Astrocyte (in vitro differentiated cells and primary cell): ENCODE measurements around the gene CREB3L2. TPM values are rescaled to one million over a fixed set of nuclear protein-coding genes. Genes with fewer than 3 reads are reported as not detected.

Source experiments
- DNase-seq: peaks from one replicate; pipeline ENCODE4 v3.0.0-alpha.2; 2010; ENCODE audit warnings: low read depth
- FAIRE-seq: peaks from 2 replicates; lab custom pipeline; 2011; peaks lifted over from hg19 to GRCh38; lab: Jason Lieb, UNC
- H2AFZ ChIP-seq: 2 replicates; pipeline ENCODE4 v1.6.0; 2012; ENCODE audit warnings: low read depth, low read length, inconsistent platforms
- H3K27ac ChIP-seq: 2 replicates; pipeline ENCODE4 v1.5.1; 2011; ENCODE audit warnings: low read depth, low read length, inconsistent platforms
- H3K27me3 ChIP-seq: 2 replicates; pipeline ENCODE4 v1.6.0; 2011; ENCODE audit warnings: low read length, inconsistent platforms; ENCODE audit not compliant: insufficient read depth
- H3K36me3 ChIP-seq: 2 replicates; pipeline ENCODE4 v1.5.1; 2011; ENCODE audit warnings: low read length, inconsistent platforms; ENCODE audit not compliant: insufficient read depth
- H3K4me1 ChIP-seq: 2 replicates; pipeline ENCODE4 v1.5.1; 2011; ENCODE audit warnings: low read length, inconsistent platforms; ENCODE audit not compliant: insufficient read depth
- H3K4me2 ChIP-seq: 2 replicates; pipeline ENCODE4 v1.6.0; 2012; ENCODE audit warnings: low read length, inconsistent platforms
- H3K4me3 ChIP-seq: 2 replicates; pipeline ENCODE4 v1.5.1; 2011; ENCODE audit warnings: low read depth, mild to moderate bottlenecking, low read length, inconsistent platforms; ENCODE audit not compliant: insufficient read depth
- H3K79me2 ChIP-seq: 2 replicates; pipeline ENCODE4 v1.6.0; 2012; ENCODE audit warnings: mild to moderate bottlenecking, low read length, inconsistent platforms; ENCODE audit not compliant: insufficient read depth
- H3K9ac ChIP-seq: 2 replicates; pipeline ENCODE4 v1.6.0; 2012; ENCODE audit warnings: mild to moderate bottlenecking, low read length, inconsistent platforms
- H3K9me3 ChIP-seq: 2 replicates; pipeline ENCODE4 v1.5.1; 2012; ENCODE audit warnings: low read depth, mild to moderate bottlenecking, low read length, inconsistent platforms; ENCODE audit not compliant: insufficient read depth
- H4K20me1 ChIP-seq: 2 replicates; pipeline ENCODE4 v1.6.0; 2012; ENCODE audit warnings: low read length, inconsistent platforms; ENCODE audit not compliant: insufficient read depth
- H3K27ac Mint-ChIP-seq: one replicate; pipeline ENCODE4 v1.8.0; 2021; ENCODE audit warnings: mild to moderate bottlenecking, mixed read lengths; ENCODE audit not compliant: unreplicated experiment
- H3K27me3 Mint-ChIP-seq: one replicate; pipeline ENCODE4 v1.8.0; 2021; ENCODE audit warnings: low read depth, mixed read lengths; ENCODE audit not compliant: unreplicated experiment
- H3K36me3 Mint-ChIP-seq: one replicate; pipeline ENCODE4 v1.8.0; 2021; ENCODE audit warnings: low read depth, mixed read lengths; ENCODE audit not compliant: unreplicated experiment
- H3K4me1 Mint-ChIP-seq: one replicate; pipeline ENCODE4 v1.8.0; 2021; ENCODE audit warnings: low read depth, mixed read lengths; ENCODE audit not compliant: unreplicated experiment
- H3K4me3 Mint-ChIP-seq: one replicate; pipeline ENCODE4 v1.8.0; 2021; ENCODE audit warnings: mild to moderate bottlenecking, moderate library complexity, mixed read lengths; ENCODE audit not compliant: unreplicated experiment
- H3K9me3 Mint-ChIP-seq: one replicate; pipeline ENCODE4 v1.8.0; 2021; ENCODE audit warnings: mild to moderate bottlenecking, mixed read lengths; ENCODE audit not compliant: unreplicated experiment
- EZH2 ChIP-seq: IDR thresholded peaks from 2 replicates; pipeline ENCODE4 v1.6.1; 2012; ENCODE audit warnings: mild to moderate bottlenecking, low read length, inconsistent platforms; ENCODE audit not compliant: insufficient read depth
- total RNA-seq: library from RNA; stranded (reverse); gene quantifications from 2 replicates; pipeline ENCODE4 v1.2.1, GENCODE V29; 2021
- TF ChIP-seq, protein P1 (sequence below): IDR thresholded peaks from 2 replicates; pipeline ENCODE4 v1.5.1; 2011; ENCODE audit warnings: low read depth, mild to moderate bottlenecking, inconsistent platforms, low read length, moderate library complexity; ENCODE audit not compliant: insufficient read depth

Gene CREB3L2
- total RNA-seq, 1 donor from 2014 or later = 116 TPM

DNA sequence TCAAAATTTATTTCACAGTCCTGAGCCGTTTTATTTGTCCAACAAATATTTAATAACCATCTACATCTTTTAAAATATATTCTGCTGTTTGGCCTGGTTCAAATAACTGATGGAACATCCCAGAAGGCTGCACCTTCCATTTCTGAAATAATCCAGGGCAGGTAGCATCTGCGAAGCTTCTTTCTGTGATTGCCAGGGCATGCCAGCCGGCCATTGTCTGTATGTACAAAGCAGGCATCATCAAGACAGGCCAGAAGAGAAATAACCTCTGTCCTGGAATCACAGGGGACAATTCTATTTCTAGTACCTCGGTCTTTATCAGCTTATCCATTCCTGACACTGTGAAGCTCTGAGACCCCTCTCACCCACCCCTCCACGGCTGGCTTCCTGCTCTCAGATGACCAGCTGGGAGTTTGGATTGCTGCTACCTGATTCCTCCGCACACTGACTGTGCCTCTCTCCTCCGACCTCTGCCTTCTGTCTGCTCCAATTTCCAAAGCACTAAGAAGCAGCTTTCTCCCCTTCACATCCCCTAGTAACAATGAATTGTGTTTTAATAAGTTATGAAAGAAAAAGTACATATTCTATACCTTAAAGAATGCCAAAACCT lies 163.1 kb downstream of the CREB3L2 start:
- peaks cover 6% of the 10 kb centered on the region for H3K4me1 ChIP-seq
- H3K9ac ChIP-seq = no peak overlapping the region
- peaks cover 9% of the 10 kb centered on the region for H3K36me3 Mint-ChIP-seq
- no peak for DNase-seq
- peaks cover 2% of the 10 kb centered on the region for H3K27me3 Mint-ChIP-seq
- H3K4me3 Mint-ChIP-seq = no peak overlapping the region
- TF ChIP-seq, protein P1, sequence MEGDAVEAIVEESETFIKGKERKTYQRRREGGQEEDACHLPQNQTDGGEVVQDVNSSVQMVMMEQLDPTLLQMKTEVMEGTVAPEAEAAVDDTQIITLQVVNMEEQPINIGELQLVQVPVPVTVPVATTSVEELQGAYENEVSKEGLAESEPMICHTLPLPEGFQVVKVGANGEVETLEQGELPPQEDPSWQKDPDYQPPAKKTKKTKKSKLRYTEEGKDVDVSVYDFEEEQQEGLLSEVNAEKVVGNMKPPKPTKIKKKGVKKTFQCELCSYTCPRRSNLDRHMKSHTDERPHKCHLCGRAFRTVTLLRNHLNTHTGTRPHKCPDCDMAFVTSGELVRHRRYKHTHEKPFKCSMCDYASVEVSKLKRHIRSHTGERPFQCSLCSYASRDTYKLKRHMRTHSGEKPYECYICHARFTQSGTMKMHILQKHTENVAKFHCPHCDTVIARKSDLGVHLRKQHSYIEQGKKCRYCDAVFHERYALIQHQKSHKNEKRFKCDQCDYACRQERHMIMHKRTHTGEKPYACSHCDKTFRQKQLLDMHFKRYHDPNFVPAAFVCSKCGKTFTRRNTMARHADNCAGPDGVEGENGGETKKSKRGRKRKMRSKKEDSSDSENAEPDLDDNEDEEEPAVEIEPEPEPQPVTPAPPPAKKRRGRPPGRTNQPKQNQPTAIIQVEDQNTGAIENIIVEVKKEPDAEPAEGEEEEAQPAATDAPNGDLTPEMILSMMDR = no peak
- no peak for TF ChIP-seq EZH2
- H3K9me3 ChIP-seq = no peaks in the 10 kb centered on the region
- no peaks in the 10 kb centered on the region for H3K79me2 ChIP-seq
- no peaks in the 10 kb centered on the region for H4K20me1 ChIP-seq
- H3K4me1 Mint-ChIP-seq = peaks cover 6% of the 10 kb centered on the region
- H3K4me3 ChIP-seq = no peak overlapping the region
- H2AFZ ChIP-seq = no peak overlapping the region
- FAIRE-seq = no peak
- no peak overlapping the region for H3K4me2 ChIP-seq
- H3K27ac Mint-ChIP-seq = no peak overlapping the region
- peaks cover 3% of the 10 kb centered on the region for H3K36me3 ChIP-seq
- no peaks in the 10 kb centered on the region for H3K27me3 ChIP-seq
- no peak overlapping the region for H3K27ac ChIP-seq
- peaks cover 2% of the 10 kb centered on the region for H3K9me3 Mint-ChIP-seq

DNA sequence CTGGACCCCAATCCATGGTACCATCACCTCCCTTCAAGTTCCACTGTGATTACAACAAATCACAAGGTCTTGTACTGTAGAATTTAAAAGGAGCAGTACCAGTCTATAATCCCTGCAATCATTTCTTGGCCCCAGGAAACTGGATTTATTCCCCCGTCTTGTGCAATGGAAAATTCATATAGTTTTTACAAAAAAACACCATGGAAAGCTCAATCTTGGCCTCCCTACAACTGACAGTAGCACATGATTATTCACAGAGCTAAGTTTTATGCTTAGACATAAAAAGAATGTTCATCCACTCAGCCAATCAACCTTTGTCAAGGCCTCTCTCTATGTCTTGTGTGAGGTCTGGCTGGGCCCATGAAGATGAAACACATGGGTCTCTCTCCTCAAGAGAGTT lies 165.3 kb downstream of the CREB3L2 start:
- DNase-seq = no peak
- Histone ChIP-seq H3K9ac (no peak overlapping the region), H2AFZ (no peak overlapping the region), H3K79me2 (no peaks in the 10 kb centered on the region), H3K9me3 (peaks cover 2% of the 10 kb centered on the region), H3K36me3 (peaks cover 7% of the 10 kb centered on the region), H3K27me3 (no peaks in the 10 kb centered on the region), H3K4me2 (no peak overlapping the region), H4K20me1 (no peaks in the 10 kb centered on the region), H3K4me3 (no peak overlapping the region), H3K27ac (peak overlapping the region; percentile 29), H3K4me1 (peaks cover 6% of the 10 kb centered on the region)
- no peak overlapping the region for H3K4me3 Mint-ChIP-seq
- TF ChIP-seq EZH2 = no peak
- TF ChIP-seq, protein P1 = no peak
- H3K9me3 Mint-ChIP-seq = peaks cover 21% of the 10 kb centered on the region
- FAIRE-seq = no peak
- peaks cover 6% of the 10 kb centered on the region for H3K4me1 Mint-ChIP-seq
- peaks cover 26% of the 10 kb centered on the region for H3K36me3 Mint-ChIP-seq
- no peak overlapping the region for H3K27ac Mint-ChIP-seq
- H3K27me3 Mint-ChIP-seq = no peaks in the 10 kb centered on the region

DNA sequence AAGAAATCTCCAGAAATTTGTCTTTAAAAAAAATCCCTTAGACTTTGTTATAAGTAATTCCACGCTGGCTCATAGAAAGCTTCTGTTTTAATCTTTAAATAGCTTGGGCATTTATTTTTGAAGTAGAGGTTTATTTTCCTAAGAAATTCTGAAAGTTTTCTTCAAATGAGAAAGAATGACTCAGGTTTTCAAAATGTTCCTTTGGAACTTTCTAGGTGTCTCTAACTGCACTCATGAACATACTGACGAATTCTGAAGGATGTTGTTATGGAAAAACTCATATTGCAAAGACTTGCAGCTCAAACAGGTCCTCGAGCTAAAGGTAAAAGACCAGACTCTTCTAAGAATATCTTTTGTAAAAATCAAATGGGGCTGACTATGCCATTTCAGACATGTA lies 165.8 kb downstream of the CREB3L2 start:
- peaks cover 30% of the 10 kb centered on the region for H3K36me3 Mint-ChIP-seq
- H3K9me3 ChIP-seq = peaks cover 2% of the 10 kb centered on the region
- peak overlapping the region; percentile 24 for H3K4me2 ChIP-seq
- H3K9me3 Mint-ChIP-seq = peaks cover 23% of the 10 kb centered on the region
- no peaks in the 10 kb centered on the region for H3K79me2 ChIP-seq
- TF ChIP-seq, protein P1 = no peak
- no peak for TF ChIP-seq EZH2
- H3K4me1 ChIP-seq = peaks cover 6% of the 10 kb centered on the region
- no peak overlapping the region for H3K4me3 ChIP-seq
- peaks cover 7% of the 10 kb centered on the region for H3K36me3 ChIP-seq
- H2AFZ ChIP-seq = no peak overlapping the region
- no peak overlapping the region for H3K27ac Mint-ChIP-seq
- no peak for FAIRE-seq
- no peak overlapping the region for H3K4me3 Mint-ChIP-seq
- no peaks in the 10 kb centered on the region for H4K20me1 ChIP-seq
- H3K9ac ChIP-seq = no peak overlapping the region
- H3K27me3 Mint-ChIP-seq = no peaks in the 10 kb centered on the region
- H3K4me1 Mint-ChIP-seq = peaks cover 6% of the 10 kb centered on the region
- DNase-seq = peak; percentile 41
- no peaks in the 10 kb centered on the region for H3K27me3 ChIP-seq
- H3K27ac ChIP-seq = peak overlapping the region; percentile 59
